ENCODE results near the gene VSIR.

Gene VSIR

DNA sequence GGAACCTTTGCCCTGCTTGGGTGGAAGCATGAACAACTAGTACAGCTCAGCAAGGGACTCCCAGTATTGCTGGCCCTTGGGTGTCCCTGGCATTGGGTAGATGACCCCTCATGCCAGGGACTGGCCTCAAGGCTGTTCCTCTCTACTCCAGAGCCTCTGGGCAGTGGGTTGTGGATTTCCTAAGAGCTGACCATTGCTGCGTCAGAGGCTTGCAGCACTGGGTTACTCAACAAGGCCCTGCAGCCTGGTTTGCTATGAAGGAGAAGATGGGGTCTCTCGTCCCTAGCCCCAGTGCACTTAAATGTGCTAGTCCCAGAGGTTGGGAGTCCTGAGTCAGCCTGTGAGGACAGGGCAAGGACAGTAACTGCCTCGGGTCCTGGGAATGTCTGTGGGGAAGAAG, 2.5 kb downstream of the VSIR start:
- peaks cover 66% of the 10 kb centered on the region for H3K4me1 ChIP-seq (ENCODE audit: insufficient read depth, low read length)

GRCh38 chr10:71770255-71770654, 3.1 kb downstream of the VSIR start:
- Histone ChIP-seq H3K36me3 (ENCODE audit: insufficient read depth, low read length) (no peaks in the 10 kb centered on the region), H3K4me1 (ENCODE audit: insufficient read depth, low read length) (peaks cover 62% of the 10 kb centered on the region), H4K20me1 (ENCODE audit: insufficient read depth, low read length) (no peaks in the 10 kb centered on the region), H3K79me2 (ENCODE audit: insufficient read depth, low read length) (peaks cover 7% of the 10 kb centered on the region; the same call in 1 of the 2 replicates), H3K4me2 (ENCODE audit: insufficient read depth, low read length) (peak overlapping the region; percentile 65), H3K27ac (ENCODE audit: low read length) (peak overlapping the region; percentile 74), H3K27me3 (ENCODE audit: insufficient read depth, low read length, poor library complexity) (no peaks in the 10 kb centered on the region), H3K9ac (ENCODE audit: low read depth, low read length) (no peak overlapping the region), H3K4me3 (ENCODE audit: low read depth in 1 of 2, low read length in 2 of 2) (no peak overlapping the region), H2AFZ (ENCODE audit: low read depth, low read length) (no peak overlapping the region), H3K9me3 (ENCODE audit: insufficient read depth, low read length, severe bottlenecking) (no peaks in the 10 kb centered on the region)
- ATAC-seq (ENCODE audit: insufficient read depth, low read depth), result no peak
- DNase-seq, result no peak
- no peak for TF ChIP-seq EZH2 (IDR thresholded peaks at IDR 0.05; ENCODE audit: borderline replicate concordance, low read depth, low read length, severe bottlenecking)

More for the DNA sequence above, 2.5 kb downstream of the VSIR start:
- Histone ChIP-seq H2AFZ (ENCODE audit: low read depth, low read length) (no peak overlapping the region), H3K9me3 (ENCODE audit: insufficient read depth, low read length, severe bottlenecking) (no peaks in the 10 kb centered on the region), H4K20me1 (ENCODE audit: insufficient read depth, low read length) (no peaks in the 10 kb centered on the region), H3K79me2 (ENCODE audit: insufficient read depth, low read length) (peaks cover 7% of the 10 kb centered on the region; the same call in 1 of the 2 replicates), H3K4me2 (ENCODE audit: insufficient read depth, low read length) (peak overlapping the region; percentile 65), H3K36me3 (ENCODE audit: insufficient read depth, low read length) (no peaks in the 10 kb centered on the region), H3K27ac (ENCODE audit: low read length) (peak overlapping the region; percentile 74), H3K9ac (ENCODE audit: low read depth, low read length) (no peak overlapping the region), H3K27me3 (ENCODE audit: insufficient read depth, low read length, poor library complexity) (no peaks in the 10 kb centered on the region), H3K4me3 (ENCODE audit: low read depth in 1 of 2, low read length in 2 of 2) (no peak overlapping the region)
- no peak for DNase-seq
- ATAC-seq (ENCODE audit: insufficient read depth, low read depth), result no peak
- TF ChIP-seq, protein P1, sequence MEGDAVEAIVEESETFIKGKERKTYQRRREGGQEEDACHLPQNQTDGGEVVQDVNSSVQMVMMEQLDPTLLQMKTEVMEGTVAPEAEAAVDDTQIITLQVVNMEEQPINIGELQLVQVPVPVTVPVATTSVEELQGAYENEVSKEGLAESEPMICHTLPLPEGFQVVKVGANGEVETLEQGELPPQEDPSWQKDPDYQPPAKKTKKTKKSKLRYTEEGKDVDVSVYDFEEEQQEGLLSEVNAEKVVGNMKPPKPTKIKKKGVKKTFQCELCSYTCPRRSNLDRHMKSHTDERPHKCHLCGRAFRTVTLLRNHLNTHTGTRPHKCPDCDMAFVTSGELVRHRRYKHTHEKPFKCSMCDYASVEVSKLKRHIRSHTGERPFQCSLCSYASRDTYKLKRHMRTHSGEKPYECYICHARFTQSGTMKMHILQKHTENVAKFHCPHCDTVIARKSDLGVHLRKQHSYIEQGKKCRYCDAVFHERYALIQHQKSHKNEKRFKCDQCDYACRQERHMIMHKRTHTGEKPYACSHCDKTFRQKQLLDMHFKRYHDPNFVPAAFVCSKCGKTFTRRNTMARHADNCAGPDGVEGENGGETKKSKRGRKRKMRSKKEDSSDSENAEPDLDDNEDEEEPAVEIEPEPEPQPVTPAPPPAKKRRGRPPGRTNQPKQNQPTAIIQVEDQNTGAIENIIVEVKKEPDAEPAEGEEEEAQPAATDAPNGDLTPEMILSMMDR (IDR thresholded peaks at IDR 0.05; ENCODE audit: borderline replicate concordance, extremely low read depth, low read length, poor library complexity, severe bottlenecking), result no peak
- TF ChIP-seq EZH2 (IDR thresholded peaks at IDR 0.05; ENCODE audit: borderline replicate concordance, low read depth, low read length, severe bottlenecking), result no peak

DNA sequence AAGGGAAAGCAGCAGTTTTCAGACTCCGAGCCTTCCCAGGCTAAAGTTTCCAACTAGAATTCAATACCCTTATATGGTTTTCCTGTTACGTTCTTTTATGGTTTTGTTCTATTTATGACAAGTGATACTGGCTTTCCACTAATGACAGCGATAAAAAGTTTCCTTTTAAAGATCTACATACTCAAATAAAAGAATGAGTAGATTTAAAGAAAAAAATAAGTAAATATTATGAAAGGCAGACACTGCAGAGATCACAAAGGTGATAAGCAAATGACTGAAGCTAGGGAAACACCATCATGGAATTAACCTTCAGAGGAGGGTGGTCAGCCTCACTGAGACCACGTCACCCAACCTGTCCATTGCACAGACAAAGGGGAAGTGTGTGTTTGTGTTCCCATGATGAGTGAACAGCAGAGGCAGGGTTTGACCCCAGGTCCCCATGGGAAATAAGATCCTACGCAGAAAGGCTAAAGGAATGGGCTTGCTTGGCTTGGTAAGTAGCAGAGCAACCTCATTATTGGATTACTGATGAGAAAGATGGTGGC, 4.0 kb downstream of the VSIR start:
- Histone ChIP-seq H3K27ac (ENCODE audit: low read length) (peak overlapping the region; percentile 74), H3K27me3 (ENCODE audit: insufficient read depth, low read length, poor library complexity) (no peaks in the 10 kb centered on the region), H3K4me2 (ENCODE audit: insufficient read depth, low read length) (peak overlapping the region; percentile 65), H3K36me3 (ENCODE audit: insufficient read depth, low read length) (no peaks in the 10 kb centered on the region), H4K20me1 (ENCODE audit: insufficient read depth, low read length) (no peaks in the 10 kb centered on the region), H2AFZ (ENCODE audit: low read depth, low read length) (peak overlapping the region; percentile 41; the same call in 1 of the 2 replicates), H3K4me3 (ENCODE audit: low read depth in 1 of 2, low read length in 2 of 2) (peak overlapping the region in 1 of 2 experiments; percentile 49; a peak in 3 of 4 replicates), H3K9ac (ENCODE audit: low read depth, low read length) (peak overlapping the region; percentile 17), H3K9me3 (ENCODE audit: insufficient read depth, low read length, severe bottlenecking) (no peaks in the 10 kb centered on the region), H3K4me1 (ENCODE audit: insufficient read depth, low read length) (peaks cover 60% of the 10 kb centered on the region), H3K79me2 (ENCODE audit: insufficient read depth, low read length) (peaks cover 7% of the 10 kb centered on the region; the same call in 1 of the 2 replicates)
- ATAC-seq (ENCODE audit: insufficient read depth, low read depth), result 0 out of 3 replicates have a peak, but pooled peaks have one; percentile 4
- no peak for DNase-seq
- no peak for TF ChIP-seq EZH2 (IDR thresholded peaks at IDR 0.05; ENCODE audit: borderline replicate concordance, low read depth, low read length, severe bottlenecking)
- TF ChIP-seq, protein P1 (IDR thresholded peaks at IDR 0.05; ENCODE audit: borderline replicate concordance, extremely low read depth, low read length, poor library complexity, severe bottlenecking), result no peak

DNA sequence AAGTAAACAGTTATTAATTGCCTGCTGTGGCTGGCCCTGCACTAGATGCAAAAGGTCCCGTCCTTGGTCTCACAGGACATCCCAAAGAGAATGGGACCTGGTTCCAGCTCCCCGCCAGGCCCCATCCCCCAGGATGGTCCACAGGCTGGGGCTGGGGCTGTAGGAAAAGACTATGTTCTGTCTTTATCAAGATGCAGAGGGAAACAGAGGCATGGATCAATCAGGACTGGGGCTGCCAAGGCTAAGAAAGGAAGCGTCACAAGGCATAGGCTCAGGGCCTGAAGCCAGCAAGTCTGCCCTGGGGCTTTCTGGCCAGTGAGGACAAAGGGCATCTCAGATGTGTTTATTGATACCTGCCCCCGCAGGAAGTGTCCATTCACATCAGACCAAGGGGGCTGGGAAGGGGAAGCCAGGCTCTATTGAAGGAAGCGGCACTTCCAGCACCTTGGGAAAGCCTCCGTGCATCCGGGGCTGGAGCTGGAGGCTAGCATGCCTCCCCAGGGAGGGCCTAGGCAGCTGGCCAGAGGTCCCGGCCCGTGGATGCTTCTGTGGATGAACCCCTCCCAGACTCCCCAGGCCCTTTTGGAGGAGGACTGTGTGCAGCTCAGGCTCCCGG, 5.8 kb downstream of the VSIR start:
- ATAC-seq (ENCODE audit: insufficient read depth, low read depth) (no peak), DNase-seq (no peak)
- Histone ChIP-seq H2AFZ (ENCODE audit: low read depth, low read length) (no peak overlapping the region), H3K27me3 (ENCODE audit: insufficient read depth, low read length, poor library complexity) (no peaks in the 10 kb centered on the region), H3K79me2 (ENCODE audit: insufficient read depth, low read length) (peaks cover 4% of the 10 kb centered on the region; the same call in 1 of the 2 replicates), H3K4me2 (ENCODE audit: insufficient read depth, low read length) (no peak overlapping the region), H3K9me3 (ENCODE audit: insufficient read depth, low read length, severe bottlenecking) (no peaks in the 10 kb centered on the region), H3K4me3 (ENCODE audit: low read depth in 1 of 2, low read length in 2 of 2) (no peak overlapping the region), H3K36me3 (ENCODE audit: insufficient read depth, low read length) (no peaks in the 10 kb centered on the region), H4K20me1 (ENCODE audit: insufficient read depth, low read length) (no peaks in the 10 kb centered on the region), H3K9ac (ENCODE audit: low read depth, low read length) (no peak overlapping the region), H3K27ac (ENCODE audit: low read length) (no peak overlapping the region; the same call in 1 of the 2 replicates), H3K4me1 (ENCODE audit: insufficient read depth, low read length) (peaks cover 43% of the 10 kb centered on the region)
- TF ChIP-seq EZH2 (IDR thresholded peaks at IDR 0.05; ENCODE audit: borderline replicate concordance, low read depth, low read length, severe bottlenecking), result no peak
- TF ChIP-seq, protein P1 (IDR thresholded peaks at IDR 0.05; ENCODE audit: borderline replicate concordance, extremely low read depth, low read length, poor library complexity, severe bottlenecking), result no peak

Data from DND-41 (cell line).